Neural crest cell (in vitro differentiated cells): ENCODE data around the gene MEX3D. TPM values are rescaled to one million over a fixed set of nuclear protein-coding genes. Genes with fewer than 3 reads are reported as not detected.

ENCODE experiments used
- DNase-seq: peaks from one replicate; pipeline ENCODE4 v3.0.0; 2021; ENCODE audit warnings: low read depth, mixed read lengths, low spot score
- H3K27ac Mint-ChIP-seq: one replicate; pipeline ENCODE4 v1.8.0; 2021; ENCODE audit warnings: mild to moderate bottlenecking, mixed read lengths; ENCODE audit not compliant: unreplicated experiment
- H3K27me3 Mint-ChIP-seq: 2 replicates; pipeline ENCODE4 v1.8.0; 2021; ENCODE audit warnings: low read depth, mild to moderate bottlenecking, mixed read lengths
- H3K36me3 Mint-ChIP-seq: 2 replicates; pipeline ENCODE4 v1.8.0; 2021; ENCODE audit warnings: low read depth, mild to moderate bottlenecking, mixed read lengths
- H3K4me1 Mint-ChIP-seq: 2 replicates; pipeline ENCODE4 v1.8.0; 2021; ENCODE audit warnings: mixed read lengths
- H3K4me3 Mint-ChIP-seq: one replicate; pipeline ENCODE4 v1.8.0; 2021; ENCODE audit warnings: mild to moderate bottlenecking, mixed read lengths
- H3K9me3 Mint-ChIP-seq: 2 replicates; pipeline ENCODE4 v1.8.0; 2021; ENCODE audit warnings: mixed read lengths
- CTCF ChIP-seq: fragments of 200-600 bp; sonication (generic); conservative IDR thresholded peaks from 2 replicates; pipeline ENCODE4 v1.5.0; 2021; ENCODE audit warnings: antibody characterized with exemption, mild to moderate bottlenecking
- total RNA-seq: library from RNA; stranded (reverse); gene quantifications from 2 replicates; pipeline ENCODE4 v1.2.1, GENCODE V29; 2021

The MEX3D gene
- total RNA-seq, 1 donor from 2014 or later, result 103 TPM

- no peaks in the 10 kb centered on the region for H3K36me3 Mint-ChIP-seq
- H3K4me3 Mint-ChIP-seq, result no peak overlapping the region
- no peak overlapping the region for H3K27ac Mint-ChIP-seq
- H3K27me3 Mint-ChIP-seq, result peaks cover 72% of the 10 kb centered on the region
- no peak for DNase-seq
- no peaks in the 10 kb centered on the region for H3K9me3 Mint-ChIP-seq
- no peak for TF ChIP-seq CTCF
- peaks cover 5% of the 10 kb centered on the region for H3K4me1 Mint-ChIP-seq
Observed at GRCh38 chr19:1514295-1514661, 53.8 kb downstream of the MEX3D start.

GRCh38 chr19:1513499-1514294, 54.4 kb downstream of the MEX3D start:
- Mint-ChIP-seq H3K27ac (no peak overlapping the region), H3K27me3 (peaks cover 74% of the 10 kb centered on the region), H3K4me1 (peaks cover 5% of the 10 kb centered on the region), H3K9me3 (no peaks in the 10 kb centered on the region), H3K36me3 (no peaks in the 10 kb centered on the region), H3K4me3 (no peak overlapping the region)
- DNase-seq, result no peak
- TF ChIP-seq CTCF, result peak; percentile 72

- Mint-ChIP-seq H3K4me3 (peak within 1 kb of the TSS; percentile 6), H3K9me3 (no peaks in the 10 kb centered on the region), H3K4me1 (peaks cover 5% of the 10 kb centered on the region), H3K27ac (no peak within 1 kb of the TSS), H3K36me3 (no peaks in the 10 kb centered on the region), H3K27me3 (peaks cover 69% of the 10 kb centered on the region)
- DNase-seq, result no peak
- TF ChIP-seq CTCF, result peak; percentile 16
Observed at GRCh38 chr19:1512671-1513498, 55.2 kb downstream of the MEX3D start, which contains the start of gene ADAMTSL5. Gene ADAMTSL5 (minus strand): TSS chr19:1513019. CDS start chr19:1510943, 2,076 bp downstream.

- peaks cover 10% of the 10 kb centered on the region for H3K4me1 Mint-ChIP-seq
- no peaks in the 10 kb centered on the region for H3K36me3 Mint-ChIP-seq
- H3K27me3 Mint-ChIP-seq, result peaks cover 65% of the 10 kb centered on the region
- H3K9me3 Mint-ChIP-seq, result peaks cover 2% of the 10 kb centered on the region
- no peak for TF ChIP-seq CTCF
- no peak for DNase-seq
- no peak overlapping the region for H3K27ac Mint-ChIP-seq
- H3K4me3 Mint-ChIP-seq, result no peak overlapping the region
Observed at GRCh38 chr19:1511318-1512317, 56.5 kb downstream of the MEX3D start.

GRCh38 chr19:1510807-1511206, 57.3 kb downstream of the MEX3D start:
- no peak for TF ChIP-seq CTCF
- H3K4me3 Mint-ChIP-seq, result no peak overlapping the region
- no peaks in the 10 kb centered on the region for H3K36me3 Mint-ChIP-seq
- H3K27ac Mint-ChIP-seq, result no peak overlapping the region
- no peak for DNase-seq
- peaks cover 10% of the 10 kb centered on the region for H3K4me1 Mint-ChIP-seq
- peaks cover 60% of the 10 kb centered on the region for H3K27me3 Mint-ChIP-seq
- peaks cover 2% of the 10 kb centered on the region for H3K9me3 Mint-ChIP-seq
